Pancreas (tissue), 10 donors: ENCODE results near the gene COL4A3. TPM values are rescaled to one million over a fixed set of nuclear protein-coding genes. Genes with fewer than 3 reads are reported as not detected.
"Not testable (repeated sequence)": the region's sequence is repeated elsewhere in the genome, so short reads cannot be mapped to it uniquely, and the experiment has no call there.

ENCODE experiments used
- ATAC-seq, 4 donors: fragments of 200-7000 bp; cut with Tn5 transposase; one replicate each; pipeline versions ENCODE4 v1.8.0 to v1.9.1; 2020; ENCODE audit warnings: mild to moderate bottlenecking in 4 of 4, moderate library complexity in 4 of 4
- DNase-seq, 6 donors: peaks; one replicate each; pipeline ENCODE4 v3.0.0-alpha.2; 2020
- FAIRE-seq: peaks from 2 replicates; lab custom pipeline; 2012; peaks lifted over from hg19 to GRCh38; lab: Jason Lieb, UNC
- H3K27ac ChIP-seq, 4 donors: fragments of 200-600 bp; sonication (generic); 1 replicate in 3 of 4; 2 replicates in 1 of 4; pipeline versions ENCODE4 v1.5.0 to v1.8.0; 2020
- H3K27me3 ChIP-seq, 4 donors: fragments of 200-600 bp; one replicate each; pipeline ENCODE4 v1.8.0; 2021
- H3K36me3 ChIP-seq, 3 donors: fragments of 200-600 bp; sonication (generic) in 1 of 3; one replicate each; pipeline versions ENCODE4 v1.5.0 to v1.8.0; 2020 to 2021
- H3K4me1 ChIP-seq, 3 donors: fragments of 200-600 bp; one replicate each; pipeline ENCODE4 v1.8.0; 2021
- H3K4me3 ChIP-seq, 4 donors: fragments of 200-600 bp; sonication (generic) in 2 of 4; one replicate each; pipeline versions ENCODE4 v1.5.0 to v1.8.0; 2020 to 2021
- H3K9me3 ChIP-seq, 4 donors: fragments of 200-600 bp; one replicate each; pipeline ENCODE4 v1.8.0; 2021
- WGBS, 2 donors: extraction: QIAGEN DNeasy Blood & Tissue Kit; methylation state at CpG; one replicate each; pipeline ENCODE4 v1.1.7; 2013; 5-methylcytosine and 5-hydroxymethylcytosine counted together
- intact Hi-C, 3 donors: fragments of 100-400 bp; cut with DNase I; formaldehyde crosslinking; loops; one replicate each; pipeline versions ENCODE4 v1.11.1 to v1.14.2; 2022
- polyA plus RNA-seq, 2 donors: library from polyadenylated mRNA; stranded (reverse); fragments of 200-250 nt; gene quantifications; one replicate each; pipeline ENCODE4 v1.2.3, GENCODE V29; 2013
- total RNA-seq, 6 donors: library from RNA; stranded (reverse); fragmentation: NEBNext Ultra II Directional in 4 of 6; extraction: Animal tissue kit (Norgen Biotek cat#: 25700) in 4 of 6; gene quantifications; one replicate each; pipeline versions ENCODE4 v1.2.1 to v1.2.4, GENCODE V29; 2021 to 2023
- TF ChIP-seq, protein P1 (sequence below), 4 donors: fragments of 200-600 bp; sonication (generic) in 3 of 4; IDR thresholded peaks; one replicate each; pipeline versions ENCODE4 v1.5.0 to v1.8.0; 2021; ENCODE audit warnings: antibody characterized with exemption in 4 of 4
- donor health status: healthy with polysubstance abuse.
- donor health status: DM: no; HTN: no; CAD: no; lungs with moderate emphysema.
- donor health status: DM: no; HTN: no; CAD: no.
- donor health status: control.
- donor health status: control.
- donor health status: Bipolar disorder and iron deficiency.
- donor health status: DM: yes; HTN: yes; CAD: no.
- donor health status: DM: no; HTN: no; CAD: no.
- donor health status: DM: no; HTN: no; CAD: no.
- donor health status: DM: yes; HTN: yes; CAD: no.

The COL4A3 gene
- total and polyA plus RNA-seq, 8 donors, result 0.38 to 4.9 (median 3.2) TPM

DNA sequence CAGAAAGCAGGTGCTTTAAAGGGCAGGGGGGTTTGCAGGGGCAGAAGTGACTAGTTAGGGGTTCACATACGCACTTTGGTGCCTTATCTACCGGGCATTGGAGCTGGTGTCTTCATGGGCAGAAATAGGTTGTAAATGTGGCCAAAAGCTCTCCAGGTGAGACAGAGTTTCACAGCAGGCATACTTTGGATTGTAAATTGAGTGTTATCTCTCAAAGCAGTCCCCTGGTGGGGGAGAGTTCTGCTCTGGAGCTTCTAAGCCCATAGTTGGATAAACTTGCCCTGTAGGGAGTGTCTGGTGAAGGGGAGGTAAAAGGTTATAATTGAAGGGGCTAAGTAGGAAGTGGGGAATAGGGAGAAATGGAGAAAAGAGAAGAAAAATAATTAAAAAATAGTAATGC, 43.1 kb downstream of the COL4A3 start:
- no peaks in the 10 kb centered on the region for H3K36me3 ChIP-seq
- no peak for DNase-seq
- intact Hi-C loops, result no loop called here
- TF ChIP-seq, protein P1, sequence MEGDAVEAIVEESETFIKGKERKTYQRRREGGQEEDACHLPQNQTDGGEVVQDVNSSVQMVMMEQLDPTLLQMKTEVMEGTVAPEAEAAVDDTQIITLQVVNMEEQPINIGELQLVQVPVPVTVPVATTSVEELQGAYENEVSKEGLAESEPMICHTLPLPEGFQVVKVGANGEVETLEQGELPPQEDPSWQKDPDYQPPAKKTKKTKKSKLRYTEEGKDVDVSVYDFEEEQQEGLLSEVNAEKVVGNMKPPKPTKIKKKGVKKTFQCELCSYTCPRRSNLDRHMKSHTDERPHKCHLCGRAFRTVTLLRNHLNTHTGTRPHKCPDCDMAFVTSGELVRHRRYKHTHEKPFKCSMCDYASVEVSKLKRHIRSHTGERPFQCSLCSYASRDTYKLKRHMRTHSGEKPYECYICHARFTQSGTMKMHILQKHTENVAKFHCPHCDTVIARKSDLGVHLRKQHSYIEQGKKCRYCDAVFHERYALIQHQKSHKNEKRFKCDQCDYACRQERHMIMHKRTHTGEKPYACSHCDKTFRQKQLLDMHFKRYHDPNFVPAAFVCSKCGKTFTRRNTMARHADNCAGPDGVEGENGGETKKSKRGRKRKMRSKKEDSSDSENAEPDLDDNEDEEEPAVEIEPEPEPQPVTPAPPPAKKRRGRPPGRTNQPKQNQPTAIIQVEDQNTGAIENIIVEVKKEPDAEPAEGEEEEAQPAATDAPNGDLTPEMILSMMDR (IDR thresholded peaks at IDR 0.05), result no peak
- H3K4me1 ChIP-seq, result peaks cover 0 to 1% (median 0%) of the 10 kb centered on the region in 3 donors
- no peaks in the 10 kb centered on the region for H3K27me3 ChIP-seq
- H3K27ac ChIP-seq, result no peak overlapping the region
- no peak overlapping the region for H3K4me3 ChIP-seq
- ATAC-seq, result no peak
- FAIRE-seq, result no peak
- WGBS, 2 donors, result 93% methylated on average over 2 of the region's 2 CpGs
- no peaks in the 10 kb centered on the region for H3K9me3 ChIP-seq

DNA sequence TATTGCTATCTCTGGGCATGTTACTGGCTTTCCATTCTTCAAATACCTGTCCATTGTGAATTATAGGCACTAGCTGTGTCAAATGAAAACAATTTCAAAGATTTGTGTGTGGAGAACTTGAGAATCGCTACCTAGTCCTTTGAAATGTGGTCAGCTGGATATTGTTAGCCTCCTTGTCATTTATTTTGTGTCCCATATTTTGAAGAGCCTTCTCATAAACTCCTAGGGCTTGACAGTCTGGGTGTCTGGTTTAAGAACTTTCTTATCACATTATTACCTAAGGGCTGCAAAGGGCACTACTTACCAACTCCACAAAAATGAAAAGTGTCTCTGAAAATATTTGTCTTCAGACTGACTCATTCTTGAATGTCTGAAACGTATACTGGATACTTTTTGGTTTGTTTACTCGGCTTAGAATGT, 50.2 kb downstream of the COL4A3 start:
- intact Hi-C loops, result no loop called here
- H3K4me3 ChIP-seq, result no peak overlapping the region
- ATAC-seq, result no peak

GRCh38 chr2:227219312-227220105, 55.1 kb downstream of the COL4A3 start:
- no peaks in the 10 kb centered on the region for H3K36me3 ChIP-seq
- FAIRE-seq, result no peak
- no peaks in the 10 kb centered on the region for H3K4me1 ChIP-seq
- H3K9me3 ChIP-seq, result no peaks in the 10 kb centered on the region
- intact Hi-C loops, result no loop called here
- H3K4me3 ChIP-seq, result no peak overlapping the region
- H3K27me3 ChIP-seq, result no peaks in the 10 kb centered on the region
- DNase-seq, result no peak
- peak in 1 of 4 donors; percentile 49 for ATAC-seq
- no peak overlapping the region for H3K27ac ChIP-seq
- 49 to 60% methylated on average over 4 of the region's 4 CpGs for WGBS, 2 donors
- TF ChIP-seq, protein P1 (IDR thresholded peaks at IDR 0.05), result no peak

More for the DNA sequence above, 50.2 kb downstream of the COL4A3 start:
- no peak overlapping the region for H3K27ac ChIP-seq
- FAIRE-seq (no peak), DNase-seq (no peak)
- H3K4me1 ChIP-seq, result peaks cover 0 to 4% (median 0%) of the 10 kb centered on the region in 3 donors
- 85 to 95% methylated on average over 3 of the region's 3 CpGs for WGBS, 2 donors
- H3K36me3 ChIP-seq, result no peaks in the 10 kb centered on the region
- no peaks in the 10 kb centered on the region for H3K27me3 ChIP-seq
- TF ChIP-seq, protein P1 (IDR thresholded peaks at IDR 0.05), result no peak
- no peaks in the 10 kb centered on the region for H3K9me3 ChIP-seq

GRCh38 chr2:227221120-227221519, 56.7 kb downstream of the COL4A3 start:
- FAIRE-seq, result no peak
- H3K4me1 ChIP-seq, result no peaks in the 10 kb centered on the region
- DNase-seq, result no peak
- H3K4me3 ChIP-seq, result no peak overlapping the region
- 0 to 52% methylated on average over 1 of the region's 1 CpG for WGBS, 2 donors
- intact Hi-C loops, result no loop called here
- no peak overlapping the region for H3K27ac ChIP-seq
- no peaks in the 10 kb centered on the region for H3K27me3 ChIP-seq
- TF ChIP-seq, protein P1 (IDR thresholded peaks at IDR 0.05), result no peak
- no peaks in the 10 kb centered on the region for H3K9me3 ChIP-seq
- H3K36me3 ChIP-seq, result no peaks in the 10 kb centered on the region
- no peak for ATAC-seq

DNA sequence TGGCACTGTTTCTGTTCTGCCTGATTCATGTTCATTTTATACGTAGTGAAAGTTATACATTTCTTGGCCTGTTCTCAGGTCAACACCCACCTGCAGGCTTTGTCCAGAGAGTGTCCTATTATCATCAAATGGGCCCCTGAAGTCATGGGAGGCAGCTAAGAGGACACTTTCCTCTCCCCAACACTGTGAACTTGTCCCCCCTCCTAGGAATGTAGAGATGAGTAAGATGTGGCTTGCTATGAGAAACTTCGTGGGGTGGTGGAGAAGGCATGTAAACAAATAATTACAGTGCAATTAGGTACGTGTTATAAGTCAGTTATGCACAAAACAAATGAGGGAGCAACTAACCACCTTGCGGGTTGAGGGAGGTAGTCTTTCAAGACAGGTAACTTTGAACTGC, 57.9 kb downstream of the COL4A3 start:
- H3K27ac ChIP-seq, result no peak overlapping the region
- intact Hi-C loops, result no loop called here
- TF ChIP-seq, protein P1 (IDR thresholded peaks at IDR 0.05), result no peak
- no peaks in the 10 kb centered on the region for H3K36me3 ChIP-seq
- DNase-seq, result no peak
- H3K4me3 ChIP-seq, result no peak overlapping the region
- no peak for FAIRE-seq
- H3K9me3 ChIP-seq, result no peaks in the 10 kb centered on the region
- H3K27me3 ChIP-seq, result no peaks in the 10 kb centered on the region
- H3K4me1 ChIP-seq, result no peaks in the 10 kb centered on the region
- no peak for ATAC-seq
- WGBS, 2 donors, result 62 to 67% methylated on average over 4 of the region's 4 CpGs

DNA sequence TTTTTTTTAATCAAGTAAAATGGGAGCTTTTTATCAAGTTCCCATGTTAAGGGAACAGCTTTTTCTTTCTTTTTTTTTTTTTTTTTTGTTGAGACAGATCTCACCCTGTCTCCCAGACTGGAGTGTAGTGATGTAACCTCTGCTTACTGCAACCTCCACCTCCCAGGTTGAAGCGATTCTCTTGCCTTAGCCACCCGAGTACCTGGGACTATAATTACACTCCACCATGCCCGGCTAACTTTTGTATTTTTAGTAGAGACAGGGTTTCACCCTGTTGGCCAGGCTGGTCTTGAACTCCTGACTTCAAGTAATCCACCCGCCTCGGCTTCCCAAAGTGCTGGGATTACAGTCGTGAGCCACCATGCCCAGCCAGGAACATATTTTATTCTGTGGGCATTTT, 61.2 kb downstream of the COL4A3 start:
- DNase-seq, H3K4me3 ChIP-seq, H3K4me1 ChIP-seq, H3K27ac ChIP-seq, FAIRE-seq, H3K27me3 ChIP-seq, H3K36me3 ChIP-seq, intact Hi-C loops, ATAC-seq, H3K9me3 ChIP-seq: not testable (repeated sequence)
- 91% methylated on average over 6 of the region's 6 CpGs for WGBS, 2 donors
